Activated CD8-positive, alpha-beta memory T cell treated with anti-CD3 and anti-CD28 coated beads, Interleukin-2, amount 10 ng/mL, durations not matched to agents 7 days and 5 days (primary cell): ENCODE data around the gene SH3RF1. TPM values are rescaled to one million over a fixed set of nuclear protein-coding genes. Genes with fewer than 3 reads are reported as not detected.

Experiments used
- ATAC-seq: fragments of 150-1000 bp; cut with Tn5 transposase; one replicate; pipeline ENCODE4 v1.10.0; 2021; ENCODE audit warnings: moderate library complexity
- CTCF ChIA-PET: fragments of 350-600 bp; sonication (Branson Sonifier 250); formaldehyde crosslinking; loops from one replicate; lab custom pipeline; 2021; ENCODE audit warnings: antibody characterized with exemption; lab: Charles Lee
- DNase-seq: peaks from one replicate; pipeline ENCODE4 v3.0.0-alpha.2; 2020
- H3K27ac Mint-ChIP-seq: one replicate; pipeline ENCODE4 v1.8.0; 2021; ENCODE audit warnings: mild to moderate bottlenecking, mixed read lengths
- H3K27me3 Mint-ChIP-seq: one replicate; pipeline ENCODE4 v1.8.0; 2021; ENCODE audit warnings: mixed read lengths
- H3K36me3 Mint-ChIP-seq: one replicate; pipeline ENCODE4 v1.8.0; 2021; ENCODE audit warnings: mild to moderate bottlenecking, mixed read lengths
- H3K4me1 Mint-ChIP-seq: one replicate; pipeline ENCODE4 v1.8.0; 2021; ENCODE audit warnings: mixed read lengths
- H3K4me3 Mint-ChIP-seq: one replicate; pipeline ENCODE4 v1.8.0; 2021; ENCODE audit warnings: mild to moderate bottlenecking, moderate library complexity, mixed read lengths
- H3K9me3 Mint-ChIP-seq: one replicate; pipeline ENCODE4 v1.8.0; 2022; ENCODE audit warnings: low read depth, mixed read lengths
- total RNA-seq, 2 experiments: library from RNA; stranded (reverse); gene quantifications; one replicate each; pipeline ENCODE4 v1.2.3, GENCODE V29; 2021

SH3RF1 gene
- total RNA-seq, 2 experiments from 2014 or later = 0.35 TPM; not detected in 1

- CTCF ChIA-PET = no interaction called here
- H3K36me3 Mint-ChIP-seq = no peaks in the 10 kb centered on the region
- no peak for DNase-seq
- ATAC-seq = no peak
- H3K4me3 Mint-ChIP-seq = no peak overlapping the region
- no peak overlapping the region for H3K27ac Mint-ChIP-seq
- no peaks in the 10 kb centered on the region for H3K9me3 Mint-ChIP-seq
- no peaks in the 10 kb centered on the region for H3K4me1 Mint-ChIP-seq
- peaks cover 6% of the 10 kb centered on the region for H3K27me3 Mint-ChIP-seq
These were observed 148.3 kb downstream of the SH3RF1 start for GRCh38 chr4:169122422-169122821.

GRCh38 chr4:169121861-169122382 is 148.8 kb downstream of the SH3RF1 start:
- no peak overlapping the region for H3K27ac Mint-ChIP-seq
- CTCF ChIA-PET = no interaction called here
- H3K27me3 Mint-ChIP-seq = peaks cover 6% of the 10 kb centered on the region
- H3K9me3 Mint-ChIP-seq = no peaks in the 10 kb centered on the region
- ATAC-seq (no peak), DNase-seq (no peak)
- H3K4me3 Mint-ChIP-seq = no peak overlapping the region
- H3K4me1 Mint-ChIP-seq = no peaks in the 10 kb centered on the region
- no peaks in the 10 kb centered on the region for H3K36me3 Mint-ChIP-seq

- H3K4me1 Mint-ChIP-seq = no peaks in the 10 kb centered on the region
- no peaks in the 10 kb centered on the region for H3K9me3 Mint-ChIP-seq
- H3K4me3 Mint-ChIP-seq = no peak overlapping the region
- peaks cover 6% of the 10 kb centered on the region for H3K27me3 Mint-ChIP-seq
- ATAC-seq (no peak), DNase-seq (no peak)
- no peaks in the 10 kb centered on the region for H3K36me3 Mint-ChIP-seq
- no peak overlapping the region for H3K27ac Mint-ChIP-seq
- CTCF ChIA-PET = no interaction called here
These were observed 150.1 kb downstream of the SH3RF1 start for GRCh38 chr4:169120624-169121023.

DNA sequence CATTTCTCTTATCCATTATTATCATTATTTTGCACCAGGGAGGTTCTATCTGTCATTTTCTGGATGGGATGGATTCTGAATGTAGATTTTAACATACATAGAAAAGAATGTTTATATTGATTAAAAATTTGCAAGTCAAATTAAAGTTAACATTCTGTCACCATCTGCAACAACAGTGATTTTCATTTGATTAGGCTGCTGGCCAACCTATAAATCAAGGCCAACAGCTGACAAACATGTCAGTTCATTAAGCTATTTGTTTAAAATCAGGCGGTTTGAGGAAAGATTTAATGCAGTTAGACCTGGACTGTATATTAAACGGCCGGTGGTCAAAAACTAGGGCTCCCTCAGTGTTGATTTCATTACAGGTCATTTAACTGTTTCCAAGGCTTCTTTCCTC is 151.2 kb downstream of the SH3RF1 start:
- Mint-ChIP-seq H3K36me3 (no peaks in the 10 kb centered on the region), H3K27me3 (peaks cover 6% of the 10 kb centered on the region), H3K4me1 (no peaks in the 10 kb centered on the region), H3K9me3 (no peaks in the 10 kb centered on the region), H3K4me3 (no peak overlapping the region), H3K27ac (no peak overlapping the region)
- DNase-seq (no peak), ATAC-seq (no peak)
- CTCF ChIA-PET = no interaction called here

GRCh38 chr4:169117591-169118081 is 153.1 kb downstream of the SH3RF1 start:
- Mint-ChIP-seq H3K4me1 (no peaks in the 10 kb centered on the region), H3K27ac (no peak overlapping the region), H3K9me3 (no peaks in the 10 kb centered on the region), H3K36me3 (no peaks in the 10 kb centered on the region), H3K4me3 (no peak overlapping the region), H3K27me3 (peaks cover 6% of the 10 kb centered on the region)
- CTCF ChIA-PET = no interaction called here
- no peak for DNase-seq
- no peak for ATAC-seq

- Mint-ChIP-seq H3K4me1 (no peaks in the 10 kb centered on the region), H3K36me3 (no peaks in the 10 kb centered on the region), H3K9me3 (no peaks in the 10 kb centered on the region), H3K27me3 (peaks cover 8% of the 10 kb centered on the region), H3K4me3 (no peak overlapping the region), H3K27ac (no peak overlapping the region)
- CTCF ChIA-PET = no interaction called here
- ATAC-seq = no peak
- no peak for DNase-seq
These were observed 154.4 kb downstream of the SH3RF1 start for GRCh38 chr4:169116270-169116901.

DNA sequence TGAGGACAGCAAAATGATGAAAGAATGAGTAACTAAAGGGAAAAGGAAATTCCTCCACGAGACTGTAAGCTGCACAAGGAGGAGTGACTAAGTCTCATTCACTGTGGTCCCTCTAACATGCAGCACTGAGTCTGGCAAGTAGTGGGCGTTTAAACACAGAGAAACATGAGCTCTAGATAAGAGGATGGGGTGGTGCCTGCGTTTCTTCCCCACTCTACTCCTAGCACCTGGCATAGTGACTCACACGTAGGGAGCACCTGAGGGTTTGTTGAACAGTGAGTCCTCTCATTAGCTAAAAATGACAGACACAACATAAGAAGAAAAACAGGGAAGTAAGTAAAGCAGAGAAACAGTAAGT is 154.9 kb downstream of the SH3RF1 start:
- no peak for ATAC-seq
- H3K4me3 Mint-ChIP-seq = no peak overlapping the region
- no peak for DNase-seq

DNA sequence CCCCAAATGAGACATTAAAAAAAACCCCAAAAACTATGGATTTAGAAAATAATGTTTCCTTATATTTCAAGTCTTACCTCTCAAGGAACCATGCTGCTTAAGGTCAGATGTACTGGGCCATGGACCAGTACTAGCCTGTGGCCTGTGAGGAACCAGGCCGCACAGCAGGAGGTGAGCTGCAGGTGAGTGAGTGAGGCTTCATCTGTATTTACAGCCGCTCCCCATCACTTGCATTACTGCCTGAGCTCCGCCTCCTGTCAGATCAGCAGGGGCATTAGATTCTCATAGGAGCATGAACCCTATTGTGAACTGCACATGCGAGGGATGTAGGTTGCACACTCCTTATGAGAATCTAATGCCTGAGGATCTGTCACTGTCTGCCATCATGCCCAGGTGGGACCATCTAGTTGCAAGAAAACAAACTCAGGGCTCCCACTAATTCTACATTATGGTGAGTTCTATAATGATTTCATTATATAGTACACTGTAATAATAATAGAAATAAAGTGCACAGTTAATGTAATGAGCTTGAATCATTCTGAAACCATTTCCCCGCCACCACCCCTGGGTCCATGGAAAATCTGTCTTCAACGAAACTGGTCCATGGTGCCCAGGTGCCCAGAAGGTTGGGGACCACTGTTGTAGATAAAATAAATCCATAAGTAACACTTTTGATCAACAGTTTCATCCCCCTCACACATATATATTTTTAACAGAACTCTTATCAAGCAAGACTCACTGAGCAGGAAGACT is 155.4 kb downstream of the SH3RF1 start:
- DNase-seq = no peak
- no peaks in the 10 kb centered on the region for H3K9me3 Mint-ChIP-seq
- no peak for ATAC-seq
- no peak overlapping the region for H3K27ac Mint-ChIP-seq
- no peak overlapping the region for H3K4me3 Mint-ChIP-seq
- H3K4me1 Mint-ChIP-seq = no peaks in the 10 kb centered on the region
- CTCF ChIA-PET = no interaction called here
- H3K27me3 Mint-ChIP-seq = peaks cover 5% of the 10 kb centered on the region
- H3K36me3 Mint-ChIP-seq = no peaks in the 10 kb centered on the region

More for the DNA sequence above, 154.9 kb downstream of the SH3RF1 start:
- Mint-ChIP-seq H3K27ac (no peak overlapping the region), H3K36me3 (no peaks in the 10 kb centered on the region), H3K4me1 (no peaks in the 10 kb centered on the region), H3K27me3 (peaks cover 7% of the 10 kb centered on the region), H3K9me3 (no peaks in the 10 kb centered on the region)
- CTCF ChIA-PET = no interaction called here

DNA sequence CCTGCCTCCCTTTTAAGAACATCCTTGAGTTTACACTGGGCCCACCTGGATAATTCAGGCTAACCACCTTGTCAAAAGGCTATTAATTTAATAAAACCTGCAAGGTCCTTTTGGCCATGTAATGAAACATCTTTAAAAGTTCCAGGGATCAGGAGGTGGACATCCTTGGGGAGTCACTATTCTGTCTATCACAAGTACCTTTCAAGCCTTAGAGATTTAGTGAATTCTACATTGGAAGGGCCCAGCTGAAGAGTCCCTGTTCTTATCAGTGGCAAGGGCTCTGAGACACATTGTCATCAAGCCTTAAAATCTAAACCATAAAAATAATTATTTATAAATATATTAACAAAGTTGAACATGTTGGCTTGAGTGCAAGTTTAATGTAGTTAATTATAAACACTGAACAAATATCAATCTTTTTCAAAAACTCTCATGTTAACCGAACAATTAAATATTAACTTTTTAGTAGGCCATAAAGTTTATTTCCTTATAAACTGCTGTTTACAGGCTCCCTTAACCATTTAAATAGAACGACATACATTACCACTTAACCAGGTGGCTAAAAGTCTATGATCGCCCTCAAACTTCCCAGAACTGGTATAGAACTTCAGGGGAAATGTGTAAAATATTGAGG is 156.3 kb downstream of the SH3RF1 start:
- Mint-ChIP-seq H3K36me3 (no peaks in the 10 kb centered on the region), H3K4me1 (no peaks in the 10 kb centered on the region), H3K4me3 (no peak overlapping the region), H3K9me3 (no peaks in the 10 kb centered on the region), H3K27ac (no peak overlapping the region), H3K27me3 (peaks cover 5% of the 10 kb centered on the region)
- ATAC-seq = no peak
- DNase-seq = no peak
- CTCF ChIA-PET = no interaction called here

- Mint-ChIP-seq H3K4me1 (no peaks in the 10 kb centered on the region), H3K9me3 (no peaks in the 10 kb centered on the region), H3K27ac (no peak overlapping the region), H3K27me3 (peaks cover 5% of the 10 kb centered on the region), H3K4me3 (no peak overlapping the region), H3K36me3 (no peaks in the 10 kb centered on the region)
- no peak for ATAC-seq
- CTCF ChIA-PET = no interaction called here
- no peak for DNase-seq
These were observed 160.1 kb downstream of the SH3RF1 start for GRCh38 chr4:169110633-169111032.

GRCh38 chr4:169109035-169109675 is 161.6 kb downstream of the SH3RF1 start:
- Mint-ChIP-seq H3K4me1 (no peaks in the 10 kb centered on the region), H3K4me3 (no peak overlapping the region), H3K36me3 (no peaks in the 10 kb centered on the region), H3K27me3 (peaks cover 5% of the 10 kb centered on the region), H3K9me3 (no peaks in the 10 kb centered on the region), H3K27ac (no peak overlapping the region)
- ATAC-seq (no peak), DNase-seq (no peak)
- CTCF ChIA-PET = no interaction called here

DNA sequence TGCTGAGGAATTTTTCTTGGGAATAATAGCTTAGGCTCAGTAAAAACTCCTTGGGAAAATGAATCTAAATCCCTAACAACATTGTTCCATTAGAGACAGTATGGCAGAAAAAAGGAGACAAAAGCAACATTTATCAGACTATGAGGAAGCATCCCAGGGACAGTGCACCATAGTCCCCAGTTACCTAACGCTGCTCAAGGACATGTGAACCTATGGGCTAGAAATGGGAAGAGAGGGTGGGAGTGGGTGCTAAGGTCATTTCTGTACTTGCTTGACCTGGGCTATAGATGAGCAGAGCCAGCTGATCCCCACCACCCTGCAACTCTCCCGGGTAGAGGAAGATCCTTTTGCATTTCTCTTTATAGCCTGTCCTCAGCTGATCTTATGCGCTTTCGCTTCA is 162.5 kb downstream of the SH3RF1 start:
- Mint-ChIP-seq H3K4me3 (no peak overlapping the region), H3K27me3 (peaks cover 5% of the 10 kb centered on the region), H3K36me3 (no peaks in the 10 kb centered on the region), H3K9me3 (no peaks in the 10 kb centered on the region), H3K27ac (no peak overlapping the region), H3K4me1 (no peaks in the 10 kb centered on the region)
- no peak for ATAC-seq
- CTCF ChIA-PET = no interaction called here
- DNase-seq = no peak

GRCh38 chr4:169107528-169107927 is 163.2 kb downstream of the SH3RF1 start:
- H3K4me3 Mint-ChIP-seq = no peak overlapping the region
- H3K9me3 Mint-ChIP-seq = no peaks in the 10 kb centered on the region
- H3K4me1 Mint-ChIP-seq = no peaks in the 10 kb centered on the region
- H3K36me3 Mint-ChIP-seq = no peaks in the 10 kb centered on the region
- no peak for DNase-seq
- no peak for ATAC-seq
- H3K27me3 Mint-ChIP-seq = peaks cover 5% of the 10 kb centered on the region
- CTCF ChIA-PET = no interaction called here
- no peak overlapping the region for H3K27ac Mint-ChIP-seq
